Bronchial epithelial cell (primary cell): ENCODE measurements around the gene PCSK5. TPM values are rescaled to one million over a fixed set of nuclear protein-coding genes. Genes with fewer than 3 reads are reported as not detected.

Experiments used
- DNase-seq: peaks from one replicate; pipeline ENCODE4 v3.0.0-alpha.2; 2010; ENCODE audit warnings: low read depth
- FAIRE-seq: peaks from 2 replicates; lab custom pipeline; 2011; peaks lifted over from hg19 to GRCh38; lab: Jason Lieb, UNC
- H3K27me3 ChIP-seq: 2 replicates; pipeline ENCODE4 v1.5.1; 2011; ENCODE audit warnings: low read length; ENCODE audit not compliant: control insufficient read depth, insufficient read depth
- H3K36me3 ChIP-seq: 2 replicates; pipeline ENCODE4 v1.5.1; 2011; ENCODE audit warnings: low read length; ENCODE audit not compliant: control insufficient read depth, insufficient read depth
- H3K4me3 ChIP-seq: 2 replicates; pipeline ENCODE4 v1.5.1; 2011; ENCODE audit warnings: mild to moderate bottlenecking, low read depth, low read length, control low read depth
- CTCF ChIP-seq: IDR thresholded peaks from 2 replicates; pipeline ENCODE4 v1.5.1; 2011; ENCODE audit warnings: mild to moderate bottlenecking, moderate library complexity, low read length, control low read depth, inconsistent platforms; ENCODE audit not compliant: insufficient read depth, severe bottlenecking
- total RNA-seq: library from RNA; depleted of rRNA; stranded (reverse); fragments of >200 nt; gene quantifications from 2 replicates; pipeline ENCODE4 v1.2.1, GENCODE V29; 2014

Gene PCSK5
- total RNA-seq, 1 donor from 2014 or later = 4.2 TPM

- Histone ChIP-seq H3K4me3 (no peak overlapping the region), H3K27me3 (no peaks in the 10 kb centered on the region), H3K36me3 (peaks cover 2% of the 10 kb centered on the region)
- no peak for DNase-seq
- peak; percentile 68 for FAIRE-seq
- no peak for TF ChIP-seq CTCF
Measured at GRCh38 chr9:76158713-76159112, 268.2 kb downstream of the PCSK5 start.

GRCh38 chr9:76159293-76159926 is 268.9 kb downstream of the PCSK5 start:
- FAIRE-seq = no peak

GRCh38 chr9:76161106-76161505 is 270.6 kb downstream of the PCSK5 start:
- Histone ChIP-seq H3K4me3 (no peak overlapping the region), H3K27me3 (no peaks in the 10 kb centered on the region), H3K36me3 (peaks cover 2% of the 10 kb centered on the region)
- no peak for FAIRE-seq
- DNase-seq = no peak
- TF ChIP-seq CTCF = no peak

More at GRCh38 chr9:76159293-76159926, 268.9 kb downstream of the PCSK5 start:
- no peak overlapping the region for H3K4me3 ChIP-seq
- H3K36me3 ChIP-seq = peaks cover 2% of the 10 kb centered on the region
- DNase-seq = no peak
- H3K27me3 ChIP-seq = no peaks in the 10 kb centered on the region
- no peak for TF ChIP-seq CTCF

GRCh38 chr9:76161541-76161940 is 271.1 kb downstream of the PCSK5 start:
- H3K4me3 ChIP-seq = no peak overlapping the region
- FAIRE-seq (no peak), DNase-seq (no peak)
- H3K36me3 ChIP-seq = peaks cover 2% of the 10 kb centered on the region
- no peak for TF ChIP-seq CTCF
- no peaks in the 10 kb centered on the region for H3K27me3 ChIP-seq

- FAIRE-seq = no peak
- Histone ChIP-seq H3K4me3 (no peak overlapping the region), H3K36me3 (peaks cover 2% of the 10 kb centered on the region), H3K27me3 (no peaks in the 10 kb centered on the region)
- no peak for TF ChIP-seq CTCF
- no peak for DNase-seq
Measured at GRCh38 chr9:76162086-76162730, 271.7 kb downstream of the PCSK5 start.
